Keratinocyte (primary cell): ENCODE data around the gene TMEM217. TPM values are rescaled to one million over a fixed set of nuclear protein-coding genes. Genes with fewer than 3 reads are reported as not detected.
"Not testable (repeated sequence)": the region's sequence is repeated elsewhere in the genome, so short reads cannot be mapped to it uniquely, and the experiment has no call there.

Source experiments
- DNase-seq: peaks from one replicate; pipeline ENCODE4 v3.0.0-alpha.2; 2011; ENCODE audit warnings: low read depth, missing footprints, low spot score
- FAIRE-seq: peaks from 2 replicates; lab custom pipeline; 2011; peaks lifted over from hg19 to GRCh38; lab: Jason Lieb, UNC
- H2AFZ ChIP-seq: 2 replicates; pipeline ENCODE4 v1.6.0; 2012; ENCODE audit warnings: low read length, control low read depth, inconsistent platforms; ENCODE audit not compliant: control insufficient read depth
- H3K27ac ChIP-seq: 2 replicates; pipeline ENCODE4 v1.5.1; 2011; ENCODE audit warnings: low read length; ENCODE audit not compliant: control insufficient read depth, insufficient read depth
- H3K27me3 ChIP-seq: 3 replicates; pipeline ENCODE4 v1.6.0; 2011; ENCODE audit warnings: low read length; ENCODE audit not compliant: control insufficient read depth, insufficient read depth; ENCODE audit errors: extremely low read depth
- H3K36me3 ChIP-seq, 2 experiments: 2 replicates in 1 of 2; 3 replicates in 1 of 2; pipeline ENCODE4 v1.5.1; 2011; ENCODE audit warnings: low read length in 2 of 2, mild to moderate bottlenecking in 1 of 2; ENCODE audit not compliant: control insufficient read depth in 2 of 2, insufficient read depth in 2 of 2; ENCODE audit errors: extremely low read depth in 1 of 2
- H3K4me1 ChIP-seq: 3 replicates; pipeline ENCODE4 v1.5.1; 2011; ENCODE audit warnings: low read length; ENCODE audit not compliant: control insufficient read depth, insufficient read depth; ENCODE audit errors: extremely low read depth
- H3K4me2 ChIP-seq: 3 replicates; pipeline ENCODE4 v1.6.0; 2011; ENCODE audit warnings: low read depth, low read length; ENCODE audit not compliant: control insufficient read depth, insufficient read depth; ENCODE audit errors: extremely low read depth
- H3K4me3 ChIP-seq, 3 experiments: fragments of 200-600 bp in 1 of 3; sonication (generic) in 1 of 3; 2 replicates in 2 of 3; 3 replicates in 1 of 3; pipeline ENCODE4 v1.5.1; 2011 to 2016; ENCODE audit warnings: low read length in 3 of 3, mild to moderate bottlenecking in 3 of 3, control low read depth in 2 of 3, inconsistent platforms in 1 of 3, low read depth in 1 of 3, mixed read lengths in 1 of 3, mixed run types in 1 of 3, moderate library complexity in 1 of 3; ENCODE audit not compliant: control insufficient read depth in 2 of 3, insufficient read depth in 2 of 3; ENCODE audit errors: extremely low read depth in 1 of 3
- H3K79me2 ChIP-seq: 2 replicates; pipeline ENCODE4 v1.6.0; 2012; ENCODE audit warnings: low read length; ENCODE audit not compliant: control insufficient read depth, insufficient read depth
- H3K9ac ChIP-seq: 3 replicates; pipeline ENCODE4 v1.6.0; 2011; ENCODE audit warnings: low read length; ENCODE audit not compliant: control insufficient read depth, insufficient read depth; ENCODE audit errors: extremely low read depth
- H3K9me1 ChIP-seq: 3 replicates; pipeline ENCODE4 v1.6.0; 2011; ENCODE audit warnings: low read length; ENCODE audit not compliant: control insufficient read depth, insufficient read depth; ENCODE audit errors: extremely low read depth
- H3K9me3 ChIP-seq: 2 replicates; pipeline ENCODE4 v1.5.1; 2012; ENCODE audit warnings: low read depth, low read length; ENCODE audit not compliant: control insufficient read depth
- H4K20me1 ChIP-seq: 3 replicates; pipeline ENCODE4 v1.6.0; 2011; ENCODE audit warnings: low read length; ENCODE audit not compliant: control insufficient read depth, insufficient read depth; ENCODE audit errors: extremely low read depth
- EZH2 ChIP-seq: IDR thresholded peaks from one replicate; pipeline ENCODE4 v1.6.1; 2012; ENCODE audit warnings: inconsistent platforms, mild to moderate bottlenecking, low read length, moderate library complexity
- dilution Hi-C: fragments of 300-500 bp; cut with MboI; formaldehyde crosslinking; loops from one replicate; pipeline ENCODE4 v1.7.0; 2020; ENCODE audit warnings: low sequenced_read_pairs; ENCODE audit not compliant: extremely low pct_ligation_motif_present
- polyA plus RNA-seq, 5 experiments: library from polyadenylated mRNA; depleted of rRNA in 3 of 5; stranded (reverse) in 3 of 5; stranded (forward) in 1 of 5; unstranded in 1 of 5; fragments of >200 nt; gene quantifications; 1 replicate in 1 of 5; 2 replicates in 3 of 5; 3 replicates in 1 of 5; pipeline versions ENCODE4 v1.2.1 to v1.2.3, GENCODE V29; 2011 to 2012; ENCODE audit warnings: missing spikeins in 2 of 5, low read depth in 1 of 5, low replicate concordance in 1 of 5
- TF ChIP-seq, protein P1 (sequence below), 3 experiments: IDR thresholded peaks in 1 of 3; conservative IDR thresholded peaks in 1 of 3; optimal IDR thresholded peaks in 1 of 3; 2 replicates in 2 of 3; 3 replicates in 1 of 3; pipeline versions ENCODE3 to v1.5.1; 2011; ENCODE audit warnings: low read length in 3 of 3, mild to moderate bottlenecking in 3 of 3, moderate library complexity in 2 of 3, control low read depth in 1 of 3, inconsistent platforms in 1 of 3; ENCODE audit not compliant: insufficient read depth in 2 of 3; ENCODE audit errors: extremely low read depth in 1 of 3

Gene TMEM217
- polyA plus RNA-seq, 1 donor (not counting 4 experiments of a cell fraction or from before 2014, with no cell fraction given), result 0.80 TPM

DNA sequence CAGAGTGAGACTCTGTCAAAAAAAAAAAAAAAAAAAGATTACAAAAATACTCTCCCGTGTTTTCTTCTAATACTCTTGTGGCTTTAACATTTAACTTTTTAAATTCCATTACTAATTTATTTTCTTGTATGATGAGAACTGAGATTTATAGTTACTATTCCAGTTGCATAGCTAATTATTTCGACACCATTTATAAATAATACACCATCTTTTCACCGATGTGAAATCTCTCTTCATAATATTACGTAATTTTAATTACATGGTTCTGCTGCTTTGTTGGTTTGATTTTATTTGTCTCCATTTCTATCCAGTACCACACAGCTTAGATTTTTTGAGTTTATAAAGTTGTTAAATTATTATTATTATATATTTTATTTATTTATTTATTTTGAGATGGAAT is 42.0 kb upstream of the TMEM217 start:
- Histone ChIP-seq H3K79me2 (no peaks in the 10 kb centered on the region), H3K27me3 (no peaks in the 10 kb centered on the region), H4K20me1 (no peaks in the 10 kb centered on the region), H3K9me1 (no peaks in the 10 kb centered on the region), H3K4me2 (no peak overlapping the region), H2AFZ (no peak overlapping the region), H3K36me3 (peaks cover 4 to 11% of the 10 kb centered on the region in 2 experiments), H3K9me3 (no peaks in the 10 kb centered on the region), H3K27ac (no peak overlapping the region), H3K4me3 (no peak overlapping the region), H3K9ac (no peak overlapping the region), H3K4me1 (no peaks in the 10 kb centered on the region)
- DNase-seq (no peak), FAIRE-seq (no peak)
- dilution Hi-C loops, result no loop called here
- TF ChIP-seq, protein P1, sequence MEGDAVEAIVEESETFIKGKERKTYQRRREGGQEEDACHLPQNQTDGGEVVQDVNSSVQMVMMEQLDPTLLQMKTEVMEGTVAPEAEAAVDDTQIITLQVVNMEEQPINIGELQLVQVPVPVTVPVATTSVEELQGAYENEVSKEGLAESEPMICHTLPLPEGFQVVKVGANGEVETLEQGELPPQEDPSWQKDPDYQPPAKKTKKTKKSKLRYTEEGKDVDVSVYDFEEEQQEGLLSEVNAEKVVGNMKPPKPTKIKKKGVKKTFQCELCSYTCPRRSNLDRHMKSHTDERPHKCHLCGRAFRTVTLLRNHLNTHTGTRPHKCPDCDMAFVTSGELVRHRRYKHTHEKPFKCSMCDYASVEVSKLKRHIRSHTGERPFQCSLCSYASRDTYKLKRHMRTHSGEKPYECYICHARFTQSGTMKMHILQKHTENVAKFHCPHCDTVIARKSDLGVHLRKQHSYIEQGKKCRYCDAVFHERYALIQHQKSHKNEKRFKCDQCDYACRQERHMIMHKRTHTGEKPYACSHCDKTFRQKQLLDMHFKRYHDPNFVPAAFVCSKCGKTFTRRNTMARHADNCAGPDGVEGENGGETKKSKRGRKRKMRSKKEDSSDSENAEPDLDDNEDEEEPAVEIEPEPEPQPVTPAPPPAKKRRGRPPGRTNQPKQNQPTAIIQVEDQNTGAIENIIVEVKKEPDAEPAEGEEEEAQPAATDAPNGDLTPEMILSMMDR (optimal IDR thresholded peaks at IDR 0.05 in 1 of 3, IDR thresholded peaks at IDR 0.05 in 1 of 3, conservative IDR thresholded peaks at IDR 0.05 in 1 of 3; ENCODE audit: extremely low read depth in 1 of 3, insufficient read depth in 2 of 3, low read length in 3 of 3), result no peak
- no peak for TF ChIP-seq EZH2

DNA sequence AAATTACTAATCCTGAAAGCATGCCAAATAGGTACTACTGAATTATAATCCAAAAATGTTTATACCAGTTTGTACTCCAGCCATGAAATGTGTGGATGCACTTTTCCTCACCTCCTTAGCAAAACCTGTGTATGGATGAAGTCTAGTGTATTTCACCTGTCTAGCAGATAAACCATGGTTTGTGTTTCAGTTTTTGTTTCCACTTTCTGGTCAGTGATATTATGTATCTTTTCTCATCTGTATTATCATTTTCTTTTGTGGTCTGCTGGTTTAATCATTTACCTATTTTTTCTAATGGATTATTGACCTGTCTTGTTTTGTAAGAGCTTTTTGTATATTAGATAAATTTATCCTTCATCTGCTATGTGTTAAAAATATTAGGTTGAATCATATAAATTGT is 41.0 kb upstream of the TMEM217 start:
- H3K4me3 ChIP-seq, result no peak overlapping the region
- TF ChIP-seq, protein P1 (optimal IDR thresholded peaks at IDR 0.05 in 1 of 3, IDR thresholded peaks at IDR 0.05 in 1 of 3, conservative IDR thresholded peaks at IDR 0.05 in 1 of 3; ENCODE audit: extremely low read depth in 1 of 3, insufficient read depth in 2 of 3, low read length in 3 of 3), result no peak
- no peak for TF ChIP-seq EZH2
- no peaks in the 10 kb centered on the region for H4K20me1 ChIP-seq
- no peaks in the 10 kb centered on the region for H3K9me1 ChIP-seq
- no peak overlapping the region for H2AFZ ChIP-seq
- DNase-seq (no peak), FAIRE-seq (no peak)
- H3K9me3 ChIP-seq, result no peaks in the 10 kb centered on the region
- dilution Hi-C loops, result no loop called here
- no peak overlapping the region for H3K27ac ChIP-seq
- H3K27me3 ChIP-seq, result no peaks in the 10 kb centered on the region
- peaks cover 4 to 11% of the 10 kb centered on the region in 2 experiments for H3K36me3 ChIP-seq
- no peak overlapping the region for H3K4me2 ChIP-seq
- no peaks in the 10 kb centered on the region for H3K79me2 ChIP-seq
- H3K4me1 ChIP-seq, result no peaks in the 10 kb centered on the region
- no peak overlapping the region for H3K9ac ChIP-seq

DNA sequence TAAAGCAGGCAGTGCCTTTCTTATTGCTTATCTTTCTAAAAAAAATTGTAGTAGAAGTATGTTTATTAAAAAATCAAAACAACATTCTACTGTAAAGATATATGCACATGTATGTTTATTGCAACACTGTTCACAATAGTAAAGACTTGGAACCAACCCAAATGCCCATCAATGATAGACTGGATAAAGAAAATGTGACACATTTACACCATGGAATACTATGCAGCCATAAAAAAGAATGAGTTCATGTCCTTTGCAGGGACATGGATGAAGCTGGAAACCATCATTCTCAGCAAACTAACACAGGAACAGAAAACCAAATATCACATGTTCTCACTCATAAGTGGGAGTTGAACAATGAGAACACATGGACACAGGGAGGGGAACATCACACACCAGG is 39.7 kb upstream of the TMEM217 start:
- H3K4me1 ChIP-seq, H3K9ac ChIP-seq, DNase-seq, H3K9me3 ChIP-seq, FAIRE-seq, dilution Hi-C loops, H3K4me3 ChIP-seq, H4K20me1 ChIP-seq, H3K79me2 ChIP-seq, H3K27ac ChIP-seq, H3K4me2 ChIP-seq, H3K27me3 ChIP-seq, H3K36me3 ChIP-seq, H2AFZ ChIP-seq, H3K9me1 ChIP-seq: not testable (repeated sequence)
